SIG-M5 treated with dmso at 0.1 percent for 504 hours (cell line): ENCODE measurements around the gene NEUROD4.
A peak's percentile ranks its signal among the peaks of the same experiment; 100 is the strongest.

Source experiments
- DNase-seq: peaks from one replicate; lab custom pipeline; 2025; ENCODE audit not compliant: unreplicated experiment; lab: John Stamatoyannopoulos, UW

Gene NEUROD4

DNA sequence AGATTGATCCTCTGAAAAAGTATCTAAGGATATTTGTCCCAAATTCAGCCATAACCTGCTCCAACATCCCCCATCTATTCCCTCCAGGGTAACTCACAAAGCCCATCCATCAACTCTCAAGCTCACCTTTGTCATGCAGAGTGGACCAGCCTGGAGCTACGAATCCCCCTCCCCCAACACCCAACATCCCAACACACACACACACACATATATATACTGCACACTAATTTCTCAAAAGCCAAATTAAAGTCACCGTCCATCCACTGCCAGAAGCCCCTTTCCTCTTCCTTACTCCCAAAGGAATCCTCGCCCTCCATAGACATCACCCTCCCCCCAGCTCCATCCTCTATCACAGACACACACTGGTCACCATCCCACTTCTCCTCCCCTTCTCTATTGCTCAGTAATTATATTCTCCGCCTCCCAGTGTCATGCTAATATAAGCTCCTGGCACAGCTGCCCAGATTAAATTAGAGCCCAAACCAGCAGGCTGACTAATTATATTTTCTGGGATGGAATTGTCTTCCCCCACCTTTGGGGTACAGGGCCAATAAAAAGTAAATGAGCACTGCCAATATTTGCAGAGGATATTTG is 21.7 kb upstream of the NEUROD4 start:
- DNase-seq, result no peak

DNA sequence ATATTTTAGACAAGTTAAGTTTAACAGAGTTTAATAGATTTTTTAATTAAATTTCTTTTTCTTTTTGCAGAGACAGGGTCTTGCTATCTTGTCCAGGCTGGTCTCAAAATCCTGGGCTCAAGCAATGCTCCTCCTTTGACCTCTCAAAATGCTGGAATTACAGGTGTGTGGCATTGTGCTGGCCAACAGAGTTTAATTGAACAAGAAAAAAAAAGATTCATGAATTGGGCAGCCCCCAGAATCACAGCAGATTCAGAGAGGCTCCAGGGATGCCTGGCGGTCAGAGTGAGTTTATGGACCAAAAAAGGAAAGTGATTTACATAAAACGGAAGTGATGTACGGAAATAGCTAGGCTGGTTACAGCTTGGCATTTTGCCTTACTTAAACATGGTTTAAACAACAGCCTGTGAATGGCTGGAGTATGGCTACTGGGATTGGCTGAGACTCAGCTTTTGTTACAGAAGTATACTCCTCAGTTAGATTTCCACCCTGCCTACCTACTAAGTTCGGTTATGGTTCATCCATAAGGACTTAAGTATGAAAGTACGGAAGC is 20.7 kb upstream of the NEUROD4 start:
- no peak for DNase-seq

DNA sequence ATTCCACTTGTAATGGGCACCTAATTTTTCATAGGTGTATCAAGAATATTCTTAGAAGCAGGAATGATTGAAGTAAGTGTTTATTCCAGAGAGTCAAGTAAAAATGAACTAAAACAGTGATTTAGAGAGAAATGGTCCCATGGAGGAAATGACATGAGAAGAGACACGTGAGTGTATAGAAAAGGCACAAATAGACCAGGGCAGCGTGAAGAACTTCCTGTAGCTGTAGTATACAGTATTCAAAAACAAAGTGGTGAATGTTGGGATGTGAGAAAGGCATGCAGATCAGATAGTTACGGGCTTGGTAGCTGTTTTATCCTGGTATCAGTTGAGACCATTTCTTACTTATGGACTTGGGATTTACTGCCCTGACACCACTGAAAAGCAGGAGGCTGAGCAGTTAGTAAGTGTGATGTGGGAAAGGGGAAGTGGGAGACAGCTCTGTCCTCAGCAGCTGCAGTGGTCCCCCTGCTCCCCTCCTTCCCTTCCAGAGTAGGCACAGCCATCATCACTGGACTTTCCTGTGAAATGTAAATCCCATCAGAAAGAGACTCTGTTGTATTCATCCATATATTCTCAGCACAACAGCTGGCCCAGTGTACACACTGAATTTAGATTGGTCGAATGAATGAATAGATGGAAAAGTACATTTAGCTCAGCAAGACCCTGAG is 18.4 kb upstream of the NEUROD4 start:
- DNase-seq, result no peak

DNA sequence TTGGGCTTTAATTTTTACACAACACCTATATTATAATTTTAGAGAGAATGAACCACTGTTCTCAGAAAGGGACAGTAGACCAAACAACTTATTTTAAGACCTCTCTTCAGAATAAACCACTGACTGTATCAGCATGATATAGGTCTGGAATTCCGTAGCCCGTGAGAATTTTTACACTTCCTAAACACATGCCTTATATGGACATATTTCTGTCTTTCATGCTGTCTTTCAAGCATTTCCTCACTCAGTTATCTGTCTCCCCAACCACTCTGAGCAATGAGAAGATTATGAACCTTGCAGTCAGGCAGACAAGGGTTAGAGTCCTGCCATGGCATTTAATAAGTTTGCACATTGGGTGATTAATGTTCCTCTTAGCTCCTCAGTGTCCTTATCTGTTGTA is 17.4 kb upstream of the NEUROD4 start:
- no peak for DNase-seq

DNA sequence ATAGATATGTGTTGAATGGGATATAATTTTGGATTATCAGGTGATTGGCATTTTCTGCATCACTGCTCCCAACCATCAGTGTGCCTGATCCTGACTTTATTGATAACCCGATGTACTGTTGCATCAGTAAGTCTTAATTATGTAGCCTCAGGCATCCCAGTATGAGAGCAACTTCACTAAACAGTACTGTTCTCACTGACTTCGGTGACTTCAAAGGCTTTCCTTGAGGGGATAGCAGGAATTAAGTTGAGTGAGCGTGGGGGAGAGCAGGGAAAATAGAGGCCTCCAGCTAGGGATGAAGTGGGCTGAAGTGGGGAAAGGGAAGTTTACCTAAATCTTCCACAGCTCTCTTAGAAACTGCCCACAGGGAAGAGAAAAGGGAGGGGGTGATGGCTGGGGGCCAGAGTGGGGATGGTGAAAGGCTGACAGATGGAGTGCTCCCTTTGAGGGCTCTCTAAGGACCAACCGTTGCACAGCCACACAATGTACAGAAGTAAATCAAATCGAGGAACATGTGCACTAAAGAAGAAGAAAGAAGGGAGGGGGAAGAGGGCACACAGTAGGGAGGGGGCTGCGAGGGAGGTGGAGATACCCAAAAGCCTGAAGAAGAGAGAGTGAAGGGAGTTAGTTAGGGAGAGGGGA is 10.7 kb upstream of the NEUROD4 start:
- DNase-seq, result no peak

DNA sequence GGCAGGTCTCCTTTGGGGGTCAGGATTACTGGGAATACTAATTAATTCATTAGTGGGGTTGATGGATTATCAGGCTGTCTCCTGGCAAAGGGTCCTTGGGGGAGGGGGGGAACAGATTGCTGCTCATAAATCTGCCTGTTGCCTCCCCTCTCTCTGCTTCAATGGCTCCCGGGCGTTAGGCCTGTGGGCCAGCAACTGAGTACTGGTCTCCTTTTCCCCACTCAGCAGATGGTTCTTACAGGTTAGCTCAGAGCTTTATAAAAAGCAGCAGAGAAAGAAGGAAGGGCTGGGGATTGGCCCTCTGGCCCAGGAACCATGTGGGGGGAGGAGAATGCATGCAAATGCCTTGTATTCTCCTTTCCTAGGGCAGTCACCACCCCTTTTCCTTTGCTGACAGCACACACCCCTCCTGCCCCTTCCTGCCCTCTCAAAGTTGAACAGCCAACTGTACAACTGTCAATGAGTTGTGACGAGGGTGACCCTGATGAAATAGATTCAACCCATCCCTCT is 2.3 kb upstream of the NEUROD4 start:
- no peak for DNase-seq

DNA sequence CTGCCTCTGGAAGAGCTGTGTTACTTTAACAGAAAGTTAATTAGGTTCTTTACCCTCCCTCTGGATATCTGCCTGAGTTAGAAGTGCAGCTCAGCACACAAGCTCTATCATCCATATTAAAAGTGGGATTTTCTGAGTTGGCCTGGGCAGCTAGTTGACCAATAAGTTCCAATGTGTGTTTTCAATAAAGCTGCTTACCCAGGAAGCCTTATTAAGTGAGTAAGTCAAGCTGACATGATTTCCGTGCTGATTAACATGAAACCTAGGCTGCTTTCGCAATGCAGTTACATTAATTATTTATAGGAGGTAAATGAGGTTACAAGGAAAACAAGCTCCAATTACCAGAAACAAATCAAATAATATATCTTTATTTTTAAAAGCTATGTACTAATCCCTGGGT is 4.8 kb downstream of the NEUROD4 start:
- no peak for DNase-seq

DNA sequence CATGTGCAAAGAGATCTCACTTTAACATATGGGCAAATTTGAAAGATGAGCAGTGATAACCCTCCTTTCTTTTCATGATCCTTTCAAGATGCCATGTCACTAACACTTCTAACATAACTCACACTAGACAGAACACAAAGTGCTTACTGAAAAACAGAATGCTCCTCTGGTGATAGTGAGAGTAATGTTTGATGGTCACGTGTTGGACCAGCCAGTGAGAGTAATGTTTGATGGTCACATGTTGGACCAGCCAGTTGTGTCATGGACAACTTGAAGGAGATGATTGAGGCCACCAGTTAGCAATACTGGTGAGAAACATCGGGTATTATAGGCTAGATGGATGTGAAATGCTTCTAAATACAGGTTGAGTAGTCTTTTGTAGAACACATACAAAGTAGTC is 5.7 kb downstream of the NEUROD4 start:
- DNase-seq, result no peak

DNA sequence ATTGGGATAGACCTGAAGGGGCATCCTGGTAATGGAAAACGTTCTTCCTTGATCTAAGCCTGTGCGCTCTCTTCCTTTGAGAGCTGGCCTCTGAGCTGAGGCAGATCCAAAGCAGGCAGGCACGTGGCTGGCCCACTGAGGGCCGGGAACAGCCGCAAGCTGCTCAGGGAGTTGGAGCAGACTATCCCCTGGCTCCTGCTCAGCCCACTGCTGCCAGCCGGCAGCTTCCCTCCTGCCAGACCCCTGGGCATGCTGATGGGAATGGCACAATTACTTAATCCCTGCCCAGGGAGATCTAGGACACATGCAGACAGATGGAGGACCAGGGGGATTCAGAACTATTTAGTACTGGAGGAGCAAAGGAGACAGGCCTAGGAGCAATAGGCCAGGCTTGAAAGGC is 14.4 kb downstream of the NEUROD4 start:
- DNase-seq, result no peak

DNA sequence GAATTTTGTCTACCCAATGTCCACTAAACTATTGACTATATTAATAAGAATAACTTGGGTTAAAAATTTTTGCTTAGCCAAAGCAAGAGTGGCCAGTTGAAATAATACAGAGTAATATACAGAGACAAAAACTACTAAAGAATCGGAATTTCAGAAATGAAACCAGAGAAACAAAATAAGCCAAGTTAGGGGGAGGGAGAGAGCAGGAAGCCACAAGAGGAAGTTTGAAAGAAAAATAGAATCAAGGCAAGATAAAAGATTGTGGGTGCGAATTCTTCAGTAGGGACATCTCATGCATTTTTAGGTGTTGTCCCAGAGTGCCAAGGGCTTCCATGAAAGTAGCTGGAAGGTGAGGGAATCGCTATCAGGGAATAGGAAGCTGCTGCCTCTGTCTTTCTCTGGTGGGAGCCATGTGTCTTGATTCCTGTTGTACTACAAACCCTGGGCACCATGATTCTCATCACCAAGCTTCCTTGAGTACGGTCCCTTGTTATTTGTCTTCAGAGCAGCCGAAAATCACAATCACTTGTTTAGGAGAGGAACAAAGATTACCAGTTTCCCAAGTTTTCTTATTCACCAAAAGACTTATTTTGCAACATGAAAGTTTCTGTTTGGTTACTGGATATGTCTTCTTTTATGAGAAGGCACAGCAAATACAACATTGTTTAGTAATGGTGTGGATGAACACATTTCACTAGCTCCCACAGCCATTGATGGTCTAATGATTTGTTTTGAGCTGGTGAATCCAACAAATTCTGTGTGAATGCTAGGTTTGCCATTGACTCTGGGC is 16.7 kb downstream of the NEUROD4 start:
- peak; percentile 72 for DNase-seq

DNA sequence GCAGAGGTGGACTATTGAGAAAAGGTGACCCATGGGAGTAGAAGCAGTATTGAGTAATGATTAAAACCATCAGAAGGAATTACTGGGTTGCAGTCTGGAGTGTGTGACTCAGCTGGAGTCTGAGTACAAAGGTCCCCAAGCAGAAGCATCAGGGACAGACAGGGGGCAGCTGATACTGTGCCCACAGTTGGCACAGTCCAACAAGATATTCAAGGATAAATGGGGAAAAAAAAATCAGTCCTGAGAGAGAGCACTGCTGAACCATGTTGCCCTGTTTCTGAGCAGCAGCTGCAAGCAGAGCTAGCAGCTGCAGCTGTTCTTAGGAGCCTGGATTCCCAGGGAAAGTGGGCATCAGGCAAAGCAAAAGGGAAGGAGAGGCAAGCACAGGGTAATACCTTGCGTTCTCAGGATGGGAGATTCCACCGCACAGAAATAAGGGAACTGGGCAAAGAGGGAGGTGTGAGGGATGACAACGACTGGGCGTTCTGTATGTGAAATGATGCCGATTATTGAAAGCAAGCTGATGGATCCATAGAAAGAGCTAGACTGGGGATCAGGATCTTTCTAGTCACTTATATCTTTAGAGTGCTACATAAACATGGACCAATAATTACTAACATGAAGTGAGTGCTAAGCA is 17.7 kb downstream of the NEUROD4 start:
- no peak for DNase-seq

DNA sequence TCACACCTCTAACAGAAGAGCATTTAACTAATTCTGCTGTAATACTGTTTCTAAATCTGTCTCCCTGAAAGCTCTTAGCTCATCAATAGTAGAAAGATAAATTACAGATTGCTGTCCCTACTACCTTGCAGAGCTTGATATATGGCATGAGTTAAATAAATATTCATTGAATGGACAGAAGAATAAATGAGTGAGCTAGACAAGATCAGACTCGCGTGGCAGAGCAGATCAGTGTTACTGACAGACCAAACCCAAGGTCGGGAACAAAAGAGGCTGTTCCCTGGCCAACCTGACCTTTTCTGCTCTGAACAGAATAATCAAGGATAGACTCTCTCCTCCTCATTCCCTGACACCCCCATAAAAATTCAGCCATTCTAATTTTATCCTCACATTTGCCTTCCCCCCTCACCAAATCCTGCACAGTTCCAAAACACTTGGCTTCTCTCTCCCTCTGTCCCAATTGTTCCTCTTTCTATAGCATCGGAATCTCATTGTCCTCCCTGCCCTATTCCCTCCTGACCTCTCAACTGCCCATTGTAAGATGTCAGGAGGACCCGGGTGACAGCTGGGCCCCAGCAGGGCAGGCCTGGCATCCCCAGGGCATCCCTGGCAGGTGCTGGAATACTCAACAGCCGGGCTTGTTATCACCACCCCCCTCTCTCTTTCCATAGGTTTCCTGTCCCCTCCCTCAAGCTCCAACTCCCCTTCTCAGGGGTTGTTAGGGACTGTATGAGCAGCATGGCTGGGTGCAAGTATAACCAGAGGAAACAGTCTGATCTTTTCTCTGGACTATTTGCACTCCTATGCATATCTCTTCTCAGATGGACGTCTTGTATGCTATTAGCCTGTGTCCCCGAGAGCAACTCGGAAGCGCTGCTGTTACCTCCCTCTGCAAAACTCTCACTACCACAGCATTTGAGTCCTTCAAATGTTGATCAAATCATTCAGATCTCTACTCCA is 19.9 kb downstream of the NEUROD4 start:
- no peak for DNase-seq

DNA sequence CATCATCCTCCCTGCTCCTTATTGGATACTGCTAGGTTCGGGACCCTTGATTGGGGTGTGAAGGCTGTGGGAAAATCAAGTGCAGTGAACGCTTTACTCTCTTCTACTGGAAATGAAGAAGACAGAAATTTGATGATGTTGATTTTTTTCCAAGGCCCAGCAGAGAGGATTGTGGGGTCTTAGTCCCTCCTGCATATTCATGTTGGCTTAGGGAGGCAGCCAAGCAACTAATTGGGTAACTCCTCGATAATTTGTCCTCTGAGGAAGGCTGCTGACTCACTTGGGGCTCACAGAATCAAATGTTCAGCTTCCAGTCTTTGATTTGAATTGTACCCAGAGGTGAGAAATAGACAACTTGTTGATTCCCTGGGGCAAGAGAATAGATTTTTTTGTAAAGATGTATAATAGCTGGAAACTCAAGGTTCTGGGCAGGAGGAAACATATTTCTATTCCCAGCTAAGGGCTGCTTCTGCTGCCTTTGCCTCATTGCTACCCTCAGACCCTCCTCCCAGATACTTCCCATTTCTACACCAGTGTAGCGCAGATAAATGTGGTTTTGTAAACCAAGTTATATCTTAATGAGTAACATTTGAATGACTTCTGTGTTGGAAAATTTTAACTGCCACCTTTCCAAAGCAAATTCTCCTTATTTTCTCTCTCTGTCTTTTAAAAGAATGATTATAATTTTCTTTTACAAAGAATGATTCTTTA is 21.7 kb downstream of the NEUROD4 start:
- DNase-seq, result peak; percentile 66

DNA sequence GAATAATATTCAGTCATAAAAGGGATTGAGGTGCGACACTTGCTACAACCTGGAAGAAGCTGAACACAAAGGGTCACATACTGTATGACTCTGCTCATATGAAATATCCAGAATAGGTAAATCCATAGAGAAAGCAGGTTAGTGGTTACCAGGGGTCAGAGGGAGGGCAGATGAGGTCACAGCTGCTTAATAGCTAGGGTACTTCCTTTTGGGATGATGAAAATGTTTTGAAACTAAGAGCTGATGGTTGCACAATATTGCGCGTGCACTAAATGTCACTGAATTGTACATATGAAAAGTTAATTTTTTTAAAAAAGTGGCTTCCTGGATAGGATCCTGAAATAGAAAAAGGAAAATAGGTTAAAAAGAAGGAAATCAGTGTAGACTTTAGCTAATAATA is 23.8 kb downstream of the NEUROD4 start:
- DNase-seq, result peak; percentile 83

DNA sequence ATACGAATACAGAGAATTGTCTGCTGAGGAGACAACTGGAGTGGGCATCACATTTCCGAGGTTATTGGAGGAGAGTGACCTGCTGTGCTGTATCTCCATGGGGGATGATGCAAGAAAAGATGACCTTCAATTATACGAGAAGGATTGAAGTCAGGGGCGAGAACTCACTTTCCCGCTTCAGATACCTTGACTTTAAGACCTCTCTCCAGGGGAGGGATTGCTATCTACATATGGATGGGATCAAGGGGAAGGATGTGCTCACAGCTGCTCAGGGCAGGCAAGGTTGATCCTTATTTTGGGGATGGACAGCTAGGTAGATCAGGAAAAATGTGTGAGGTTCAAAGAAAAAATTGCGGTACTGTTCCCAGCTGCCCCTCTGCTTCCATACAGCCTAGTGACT is 24.4 kb downstream of the NEUROD4 start:
- no peak for DNase-seq

DNA sequence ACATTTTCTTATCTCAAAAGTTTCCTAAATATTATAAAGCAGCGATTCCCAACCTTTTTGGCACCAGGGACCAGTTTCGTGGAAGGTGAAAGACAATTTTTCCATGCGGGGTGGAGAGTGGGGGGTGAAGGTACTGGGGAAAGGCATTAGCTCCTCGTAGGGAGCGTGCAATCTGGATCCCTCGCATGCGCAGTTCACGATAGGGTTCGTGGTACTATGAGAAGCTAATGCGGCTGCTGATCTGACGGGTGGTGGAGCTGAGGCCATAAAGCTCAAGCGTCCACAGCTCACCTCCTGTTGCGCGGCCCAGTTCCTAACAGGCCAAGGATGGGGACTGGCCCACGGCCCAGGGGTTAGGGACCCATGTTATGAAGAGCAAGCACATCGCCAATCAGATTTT is 29.9 kb downstream of the NEUROD4 start:
- no peak for DNase-seq

DNA sequence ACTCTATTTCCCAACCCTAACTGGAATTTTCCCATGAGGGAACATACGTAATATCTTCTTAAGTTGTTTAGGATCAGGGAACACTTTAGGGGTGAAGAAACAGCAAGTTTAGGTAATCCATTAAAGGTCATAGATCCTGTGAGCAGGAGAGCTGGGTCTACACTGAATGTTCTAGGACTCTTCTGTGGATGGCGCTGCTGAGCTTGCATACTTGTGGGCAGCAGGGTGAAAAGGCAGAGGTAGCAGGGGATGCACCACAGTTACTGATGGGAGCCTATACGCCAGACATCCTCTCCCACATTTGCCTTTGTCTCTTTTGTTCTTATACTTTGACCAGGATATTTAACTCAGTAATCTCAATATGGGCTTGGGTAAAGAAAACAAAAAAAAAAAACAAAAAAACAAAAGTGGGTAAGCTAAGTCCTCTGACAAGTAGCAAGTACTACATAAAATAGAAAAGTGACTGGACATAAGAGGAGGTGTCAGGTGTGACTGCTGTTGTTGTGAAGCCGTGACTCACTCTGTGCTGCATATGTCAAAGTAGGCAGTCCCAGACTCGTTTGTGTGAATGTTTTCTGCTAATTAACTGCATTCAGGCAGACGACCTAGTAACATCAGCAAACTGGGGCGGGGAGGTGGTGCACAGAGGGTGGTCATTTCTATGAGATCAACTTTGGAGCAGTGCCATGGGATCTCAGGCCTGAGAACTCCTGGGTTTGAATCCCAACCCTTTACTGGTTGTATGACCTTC is 31.6 kb downstream of the NEUROD4 start:
- no peak for DNase-seq

DNA sequence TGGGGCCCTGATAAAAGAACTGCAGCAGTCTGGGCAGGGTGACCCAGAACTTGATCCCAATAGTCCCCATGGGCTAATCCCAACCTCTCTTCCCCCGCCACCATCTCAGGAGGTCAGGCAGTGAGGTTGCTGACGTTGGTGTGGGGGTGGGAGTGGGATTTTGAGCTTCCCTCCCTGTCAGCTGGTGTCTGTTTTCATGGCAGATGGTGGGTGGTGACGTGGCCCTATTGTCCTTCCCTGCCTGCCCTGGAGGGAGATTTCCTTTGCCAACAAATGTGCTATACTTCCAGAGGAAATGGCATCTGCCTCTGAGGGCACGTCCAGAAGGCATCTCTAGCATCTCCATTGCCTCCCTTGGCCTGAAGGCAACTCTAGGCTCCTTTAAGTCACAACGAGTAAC is 37.7 kb downstream of the NEUROD4 start:
- no peak for DNase-seq
